ENCODE measurements around the gene RETREG3. TPM values are rescaled to one million over a fixed set of nuclear protein-coding genes. Genes with fewer than 3 reads are reported as not detected.

Gene RETREG3
- total and polyA plus RNA-seq, 9 of the 15 experiments (the other 6 are each of a cell fraction or from before 2014, with no cell fraction given), result 4.1 to 39.0 (median 16.9) TPM

- TF ChIP-seq HINFP (tag; conservative IDR thresholded peaks at IDR 0.05; ENCODE audit: low read depth) (no peak), HNRNPUL1 (IDR thresholded peaks at IDR 0.05; ENCODE audit: low read length) (no peak), ZFP30 (CRISPR knock-in tag; IDR thresholded peaks at IDR 0.05; ENCODE audit: borderline replicate concordance) (no peak), NCOA6 (IDR thresholded peaks at IDR 0.05) (no peak), NELFE (IDR thresholded peaks at IDR 0.05; ENCODE audit: insufficient read depth, insufficient read length) (no peak), KAT7 (CRISPR knock-in tag; IDR thresholded peaks at IDR 0.05; ENCODE audit: borderline replicate concordance) (no peak), BACH1 (tag; IDR thresholded peaks at IDR 0.05) (no peak), LEF1 (IDR thresholded peaks at IDR 0.05) (no peak), NONO (IDR thresholded peaks at IDR 0.05; ENCODE audit: low read depth in 2 of 2, low read length in 1 of 2) (no peak), NEUROD1 (IDR thresholded peaks at IDR 0.05; ENCODE audit: borderline replicate concordance, low read depth, low read length, partially characterized antibody) (no peak), RHOXF2B (CRISPR knock-in tag; conservative IDR thresholded peaks at IDR 0.05) (no peak), BDP1 (IDR thresholded peaks at IDR 0.05; ENCODE audit: insufficient read depth, insufficient read length) (no peak), ZNF764 (CRISPR knock-in tag; IDR thresholded peaks at IDR 0.05; ENCODE audit: low read depth) (no peak), ZNF12 (CRISPR knock-in tag; IDR thresholded peaks at IDR 0.05) (no peak), DEAF1 (CRISPR knock-in tag; IDR thresholded peaks at IDR 0.05) (no peak), HDAC3 (IDR thresholded peaks at IDR 0.05; ENCODE audit: borderline replicate concordance, partially characterized antibody) (no peak), ZNF511 (CRISPR knock-in tag; IDR thresholded peaks at IDR 0.05) (no peak), RBM39 (optimal IDR thresholded peaks at IDR 0.05; ENCODE audit: low read depth, low read length) (no peak), C11orf30 (IDR thresholded peaks at IDR 0.05; ENCODE audit: low read depth) (no peak), ZNF41 (CRISPR knock-in tag; conservative IDR thresholded peaks at IDR 0.05) (no peak), KDM4B (IDR thresholded peaks at IDR 0.05; ENCODE audit: borderline replicate concordance in 2 of 2, low read depth in 1 of 2) (no peak), NFE2 (IDR thresholded peaks at IDR 0.05; ENCODE audit: low read depth) (no peak)
- TF ChIP-seq, protein P1, sequence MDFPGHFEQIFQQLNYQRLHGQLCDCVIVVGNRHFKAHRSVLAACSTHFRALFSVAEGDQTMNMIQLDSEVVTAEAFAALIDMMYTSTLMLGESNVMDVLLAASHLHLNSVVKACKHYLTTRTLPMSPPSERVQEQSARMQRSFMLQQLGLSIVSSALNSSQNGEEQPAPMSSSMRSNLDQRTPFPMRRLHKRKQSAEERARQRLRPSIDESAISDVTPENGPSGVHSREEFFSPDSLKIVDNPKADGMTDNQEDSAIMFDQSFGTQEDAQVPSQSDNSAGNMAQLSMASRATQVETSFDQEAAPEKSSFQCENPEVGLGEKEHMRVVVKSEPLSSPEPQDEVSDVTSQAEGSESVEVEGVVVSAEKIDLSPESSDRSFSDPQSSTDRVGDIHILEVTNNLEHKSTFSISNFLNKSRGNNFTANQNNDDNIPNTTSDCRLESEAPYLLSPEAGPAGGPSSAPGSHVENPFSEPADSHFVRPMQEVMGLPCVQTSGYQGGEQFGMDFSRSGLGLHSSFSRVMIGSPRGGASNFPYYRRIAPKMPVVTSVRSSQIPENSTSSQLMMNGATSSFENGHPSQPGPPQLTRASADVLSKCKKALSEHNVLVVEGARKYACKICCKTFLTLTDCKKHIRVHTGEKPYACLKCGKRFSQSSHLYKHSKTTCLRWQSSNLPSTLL (IDR thresholded peaks at IDR 0.05), result no peak
- TF ChIP-seq, protein P2, sequence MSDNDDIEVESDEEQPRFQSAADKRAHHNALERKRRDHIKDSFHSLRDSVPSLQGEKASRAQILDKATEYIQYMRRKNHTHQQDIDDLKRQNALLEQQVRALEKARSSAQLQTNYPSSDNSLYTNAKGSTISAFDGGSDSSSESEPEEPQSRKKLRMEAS (CRISPR knock-in tag; IDR thresholded peaks at IDR 0.05), result peak; percentile 67; the same call in 1 of the 2 replicates
Observed at GRCh38 chr17:42553161-42553818, 55.9 kb downstream of the RETREG3 start (continued).
